GM15510 (cell line): Measurements from ENCODE around the gene WRAP73.

Experiments used
- POLR2A ChIP-seq: IDR thresholded peaks from 3 replicates; pipeline ENCODE4 v1.6.1; 2011; ENCODE audit warnings: borderline replicate concordance; ENCODE audit not compliant: insufficient read length; ENCODE audit errors: extremely low read depth

Gene WRAP73

GRCh38 chr1:3646596-3646995 lies 3.3 kb downstream of the WRAP73 start:
- no peak for TF ChIP-seq POLR2A

GRCh38 chr1:3645666-3646355 lies 4.1 kb downstream of the WRAP73 start:
- TF ChIP-seq POLR2A: no peak

GRCh38 chr1:3645247-3645646 lies 4.7 kb downstream of the WRAP73 start:
- no peak for TF ChIP-seq POLR2A

GRCh38 chr1:3644273-3644672 lies 5.6 kb downstream of the WRAP73 start:
- no peak for TF ChIP-seq POLR2A

GRCh38 chr1:3642919-3643675 lies 6.8 kb downstream of the WRAP73 start:
- TF ChIP-seq POLR2A: no peak

GRCh38 chr1:3641816-3642215 lies 8.1 kb downstream of the WRAP73 start:
- TF ChIP-seq POLR2A: no peak

- TF ChIP-seq POLR2A: no peak
Measured at GRCh38 chr1:3641046-3641760, 8.7 kb downstream of the WRAP73 start.

GRCh38 chr1:3640121-3640837 lies 9.6 kb downstream of the WRAP73 start:
- TF ChIP-seq POLR2A: no peak

- TF ChIP-seq POLR2A: no peak
Measured at GRCh38 chr1:3639397-3639911, 10.4 kb downstream of the WRAP73 start.

- no peak for TF ChIP-seq POLR2A
Measured at GRCh38 chr1:3638676-3639075, 11.2 kb downstream of the WRAP73 start.

GRCh38 chr1:3638027-3638426 lies 11.9 kb downstream of the WRAP73 start:
- no peak for TF ChIP-seq POLR2A

- TF ChIP-seq POLR2A: no peak
Measured at GRCh38 chr1:3636531-3636930, 13.4 kb downstream of the WRAP73 start.

- TF ChIP-seq POLR2A: no peak
Measured at GRCh38 chr1:3636080-3636479, 13.8 kb downstream of the WRAP73 start.

- no peak for TF ChIP-seq POLR2A
Measured at GRCh38 chr1:3634059-3634800, 15.7 kb downstream of the WRAP73 start.
